K562 (cell line): Measurements from ENCODE around the gene PAIP2. TPM values are rescaled to one million over a fixed set of nuclear protein-coding genes. Genes with fewer than 3 reads are reported as not detected.
A peak's percentile ranks its signal among the peaks of the same experiment; 100 is the strongest.

Experiments
- ADNP ChIP-seq: fragments of 200-800 bp; sonication (Bioruptor generic); IDR thresholded peaks from 2 replicates; pipeline ENCODE4 v1.6.1; 2016; ENCODE audit warnings: missing genetic modification characterization, missing compliant biosample characterization
- CBX3 ChIP-seq, 2 experiments: IDR thresholded peaks; 1 replicate in 1 of 2; 2 replicates in 1 of 2; pipeline ENCODE4 v1.6.1; 2012; ENCODE audit warnings: inconsistent platforms in 2 of 2, low read length in 2 of 2, borderline replicate concordance in 1 of 2, control low read depth in 1 of 2
- CHD1 ChIP-seq: fragments of 200-600 bp; sonication (generic); IDR thresholded peaks from one replicate; pipeline ENCODE4 v1.6.1; 2012; ENCODE audit warnings: mild to moderate bottlenecking, moderate library complexity, low read length, inconsistent platforms
- EGR1 ChIP-seq: fragments of 450-650 bp; conservative IDR thresholded peaks from 2 replicates; pipeline ENCODE4 v1.6.1; 2017; ENCODE audit warnings: mild to moderate bottlenecking
- IFI16 ChIP-seq: fragments of 250-450 bp; sonication (Bioruptor Pico); IDR thresholded peaks from 2 replicates; pipeline ENCODE4 v2.1.2; 2022; ENCODE audit warnings: mild to moderate bottlenecking, inconsistent platforms
- MYNN ChIP-seq, 2 experiments: sonication (generic); formaldehyde crosslinking in 1 of 2; IDR thresholded peaks; 2 replicates each; pipeline versions ENCODE4 v1.5.0 to v1.6.1; 2016 to 2020; ENCODE audit warnings: antibody characterized with exemption in 1 of 2, missing genetic modification reagents in 1 of 2
- PHF21A ChIP-seq: fragments of 450-650 bp; IDR thresholded peaks from 2 replicates; pipeline ENCODE4 v1.6.1; 2017; ENCODE audit warnings: low read depth, borderline replicate concordance
- POLR2B ChIP-seq: fragments of 450-650 bp; IDR thresholded peaks from 2 replicates; pipeline ENCODE4 v1.6.1; 2018; ENCODE audit warnings: low read depth; ENCODE audit not compliant: partially characterized antibody
- PTRF ChIP-seq: fragments of 450-650 bp; IDR thresholded peaks from 2 replicates; pipeline ENCODE4 v1.6.1; 2016; ENCODE audit warnings: mild to moderate bottlenecking, missing genetic modification characterization, missing compliant biosample characterization
- PYGO2 ChIP-seq: fragments of 450-650 bp; IDR thresholded peaks from 2 replicates; pipeline ENCODE4 v1.6.1; 2016; ENCODE audit warnings: mild to moderate bottlenecking, missing genetic modification characterization, moderate library complexity, missing compliant biosample characterization
- SIX5 ChIP-seq, 2 experiments: IDR thresholded peaks; 2 replicates each; pipeline ENCODE4 v1.6.1; 2011; ENCODE audit warnings: low read length in 2 of 2, borderline replicate concordance in 1 of 2, low read depth in 1 of 2, mild to moderate bottlenecking in 1 of 2, moderate library complexity in 1 of 2; ENCODE audit not compliant: insufficient read depth in 1 of 2
- SMAD2 ChIP-seq: fragments of 150-350 bp; IDR thresholded peaks from 2 replicates; pipeline ENCODE4 v1.6.1; 2014; ENCODE audit warnings: low read depth, mild to moderate bottlenecking, low read length
- SRF ChIP-seq, 2 experiments: fragments of 250-450, 450-650 bp in 1 of 2; sonication (Bioruptor Pico) in 1 of 2; sonication (generic) in 1 of 2; formaldehyde crosslinking; IDR thresholded peaks; 2 replicates each; pipeline versions ENCODE4 v1.5.0 to v1.5.1; 2020 to 2022; ENCODE audit warnings: mild to moderate bottlenecking in 1 of 2, missing genetic modification reagents in 1 of 2
- STAT5A ChIP-seq: IDR thresholded peaks from 2 replicates; pipeline ENCODE4 v1.6.1; 2012; ENCODE audit warnings: low read length, inconsistent platforms, borderline replicate concordance
- TAF7 ChIP-seq: fragments of 450-650 bp; IDR thresholded peaks from 2 replicates; pipeline ENCODE4 v1.6.1; 2016; ENCODE audit warnings: missing genetic modification characterization, missing compliant biosample characterization
- ZFP1 ChIP-seq: fragments of 450-650 bp; formaldehyde crosslinking; IDR thresholded peaks from 2 replicates; pipeline ENCODE4 v1.4.0; 2020; ENCODE audit warnings: mild to moderate bottlenecking, mixed read lengths
- ZNF212 ChIP-seq: fragments of 450-650 bp; formaldehyde crosslinking; IDR thresholded peaks from 2 replicates; pipeline ENCODE4 v1.4.0; 2020; ENCODE audit warnings: mild to moderate bottlenecking
- ZNF224 ChIP-seq: sonication (generic); formaldehyde crosslinking; IDR thresholded peaks from 2 replicates; pipeline ENCODE4 v1.8.0; 2022; ENCODE audit warnings: mild to moderate bottlenecking, missing genetic modification reagents
- ZNF3 ChIP-seq: fragments of 250-450 bp; sonication (Bioruptor Pico); IDR thresholded peaks from 2 replicates; pipeline ENCODE4 v1.5.0; 2021; ENCODE audit warnings: mild to moderate bottlenecking, moderate library complexity
- ZNF408 ChIP-seq: fragments of 250-450 bp; sonication (Bioruptor Pico); IDR thresholded peaks from 2 replicates; pipeline ENCODE4 v1.4.0; 2020; ENCODE audit warnings: low read depth, mild to moderate bottlenecking, moderate library complexity
- polyA plus RNA-seq, 8 experiments: library from polyadenylated mRNA; depleted of rRNA in 4 of 8; stranded (reverse) in 5 of 8; unstranded in 3 of 8; fragments of >200 nt; fragmentation: Nextera tagmentation in 2 of 8; fragmentation: Illumina TruSeq in 1 of 8; extraction: Ambion mirVana in 2 of 8; extraction: Trizol in 1 of 8; gene quantifications; 2 replicates each; pipeline versions ENCODE4 v1.2.1 to v1.2.3, GENCODE V29; 2011 to 2014; ENCODE audit warnings: inconsistent platforms in 1 of 8, missing spikeins in 1 of 8
- total RNA-seq, 7 experiments: library from RNA; depleted of rRNA in 6 of 7; stranded (reverse); fragments of >200 nt in 6 of 7; fragmentation: Illumina TruSeq in 2 of 7; extraction: Trizol in 2 of 7; gene quantifications; 2 replicates each; pipeline versions ENCODE4 v1.2.1 to v1.2.3, GENCODE V29; 2011 to 2021; ENCODE audit warnings: low replicate concordance in 1 of 7
- TF ChIP-seq, protein P1 (sequence below): fragments of 450-650 bp; IDR thresholded peaks from 2 replicates; pipeline ENCODE4 v1.7.0; 2016; ENCODE audit warnings: borderline replicate concordance
- TF ChIP-seq, protein P2 (sequence below): fragments of 450-650 bp; IDR thresholded peaks from 2 replicates; pipeline ENCODE4 v1.6.1; 2018; ENCODE audit warnings: mild to moderate bottlenecking, low read depth; ENCODE audit not compliant: partially characterized antibody
- TF ChIP-seq, protein P3 (sequence below): fragments of 250-450 bp; sonication (Bioruptor Pico); IDR thresholded peaks from 2 replicates; pipeline ENCODE4 v1.4.0; 2020; ENCODE audit warnings: mild to moderate bottlenecking, moderate library complexity

PAIP2 gene
- total and polyA plus RNA-seq, 9 of the 15 experiments (the other 6 are each of a cell fraction or from before 2014, with no cell fraction given) = 78.3 to 187 (median 128) TPM

DNA sequence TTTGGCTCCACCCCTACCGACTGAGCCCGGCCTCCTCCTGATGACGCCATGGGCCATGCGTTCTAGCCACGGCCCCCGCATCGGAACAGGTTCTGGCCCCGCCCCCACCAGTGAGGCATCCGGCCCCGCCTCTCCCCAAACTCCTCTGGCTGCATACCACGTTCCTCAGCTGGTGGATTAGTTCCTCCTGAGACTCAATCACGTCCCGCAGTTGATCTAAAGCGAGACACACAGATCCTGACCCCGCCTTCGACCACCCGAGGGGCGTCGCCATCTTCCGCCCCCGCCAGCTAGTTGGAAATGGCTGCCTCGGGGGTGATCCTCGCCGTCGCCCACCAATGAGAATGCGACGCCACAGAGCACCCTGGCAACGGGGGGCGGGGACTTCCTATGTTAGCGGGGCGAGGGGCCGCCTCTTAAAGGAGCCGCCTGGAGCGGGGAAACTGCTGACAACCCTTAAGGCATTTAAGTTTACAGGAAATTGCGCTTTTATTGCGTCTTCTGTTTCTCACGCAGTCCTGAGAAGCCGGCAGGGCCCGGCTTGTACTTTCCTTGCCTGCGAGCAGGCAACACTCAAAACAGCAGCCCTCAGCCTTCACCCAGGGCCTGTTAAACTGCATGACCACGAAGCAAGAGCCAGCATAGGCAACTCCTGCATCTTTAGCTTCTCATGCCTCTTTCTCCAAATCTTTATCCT lies 62.3 kb downstream of the PAIP2 start, which contains the start of gene SPATA24 (continued):
- TF ChIP-seq, protein P1, sequence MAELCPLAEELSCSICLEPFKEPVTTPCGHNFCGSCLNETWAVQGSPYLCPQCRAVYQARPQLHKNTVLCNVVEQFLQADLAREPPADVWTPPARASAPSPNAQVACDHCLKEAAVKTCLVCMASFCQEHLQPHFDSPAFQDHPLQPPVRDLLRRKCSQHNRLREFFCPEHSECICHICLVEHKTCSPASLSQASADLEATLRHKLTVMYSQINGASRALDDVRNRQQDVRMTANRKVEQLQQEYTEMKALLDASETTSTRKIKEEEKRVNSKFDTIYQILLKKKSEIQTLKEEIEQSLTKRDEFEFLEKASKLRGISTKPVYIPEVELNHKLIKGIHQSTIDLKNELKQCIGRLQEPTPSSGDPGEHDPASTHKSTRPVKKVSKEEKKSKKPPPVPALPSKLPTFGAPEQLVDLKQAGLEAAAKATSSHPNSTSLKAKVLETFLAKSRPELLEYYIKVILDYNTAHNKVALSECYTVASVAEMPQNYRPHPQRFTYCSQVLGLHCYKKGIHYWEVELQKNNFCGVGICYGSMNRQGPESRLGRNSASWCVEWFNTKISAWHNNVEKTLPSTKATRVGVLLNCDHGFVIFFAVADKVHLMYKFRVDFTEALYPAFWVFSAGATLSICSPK = no peak
- TF ChIP-seq CHD1 (no peak), IFI16 (CRISPR knock-in tag) (no peak), STAT5A (no peak), POLR2B (no peak), TAF7 (no peak), ADNP (no peak), ZNF224 (CRISPR knock-in tag) (no peak), PYGO2 (no peak), MYNN (IDR thresholded peaks at IDR 0.05) (no peak), MYNN (CRISPR knock-in tag; IDR thresholded peaks at IDR 0.05) (no peak), ZNF408 (no peak), PTRF (tag) (no peak), PHF21A (no peak), EGR1 (peak; percentile 100), ZNF212 (CRISPR knock-in tag) (no peak), SMAD2 (no peak), ZNF3 (CRISPR knock-in tag) (no peak), SRF (CRISPR knock-in tag; IDR thresholded peaks at IDR 0.05) (no peak), ZFP1 (CRISPR knock-in tag) (no peak), CBX3 (IDR thresholded peaks at IDR 0.05; ENCODE audit: borderline replicate concordance in 1 of 2, low read length in 2 of 2) (0 out of 3 replicates have a peak, but pooled peaks of 1 of the 2 experiments have one; percentile 8), SIX5 (IDR thresholded peaks at IDR 0.05; ENCODE audit: borderline replicate concordance in 1 of 2, insufficient read depth in 1 of 2, low read depth in 1 of 2, low read length in 2 of 2) (no peak)
- TF ChIP-seq, protein P2, sequence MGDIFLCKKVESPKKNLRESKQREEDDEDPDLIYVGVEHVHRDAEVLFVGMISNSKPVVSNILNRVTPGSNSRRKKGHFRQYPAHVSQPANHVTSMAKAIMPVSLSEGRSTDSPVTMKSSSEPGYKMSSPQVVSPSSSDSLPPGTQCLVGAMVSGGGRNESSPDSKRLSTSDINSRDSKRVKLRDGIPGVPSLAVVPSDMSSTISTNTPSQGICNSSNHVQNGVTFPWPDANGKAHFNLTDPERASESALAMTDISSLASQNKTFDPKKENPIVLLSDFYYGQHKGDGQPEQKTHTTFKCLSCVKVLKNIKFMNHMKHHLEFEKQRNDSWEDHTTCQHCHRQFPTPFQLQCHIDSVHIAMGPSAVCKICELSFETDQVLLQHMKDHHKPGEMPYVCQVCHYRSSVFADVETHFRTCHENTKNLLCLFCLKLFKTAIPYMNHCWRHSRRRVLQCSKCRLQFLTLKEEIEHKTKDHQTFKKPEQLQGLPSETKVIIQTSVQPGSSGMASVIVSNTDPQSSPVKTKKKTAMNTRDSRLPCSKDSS = no peak
- TF ChIP-seq, protein P3, sequence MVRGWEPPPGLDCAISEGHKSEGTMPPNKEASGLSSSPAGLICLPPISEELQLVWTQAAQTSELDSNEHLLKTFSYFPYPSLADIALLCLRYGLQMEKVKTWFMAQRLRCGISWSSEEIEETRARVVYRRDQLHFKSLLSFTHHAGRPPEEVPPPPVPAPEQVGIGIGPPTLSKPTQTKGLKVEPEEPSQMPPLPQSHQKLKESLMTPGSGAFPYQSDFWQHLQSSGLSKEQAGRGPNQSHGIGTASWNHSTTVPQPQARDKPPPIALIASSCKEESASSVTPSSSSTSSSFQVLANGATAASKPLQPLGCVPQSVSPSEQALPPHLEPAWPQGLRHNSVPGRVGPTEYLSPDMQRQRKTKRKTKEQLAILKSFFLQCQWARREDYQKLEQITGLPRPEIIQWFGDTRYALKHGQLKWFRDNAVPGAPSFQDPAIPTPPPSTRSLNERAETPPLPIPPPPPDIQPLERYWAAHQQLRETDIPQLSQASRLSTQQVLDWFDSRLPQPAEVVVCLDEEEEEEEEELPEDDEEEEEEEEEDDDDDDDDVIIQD (CRISPR knock-in tag) = 0 out of 2 replicates have a peak, but pooled peaks have one; percentile 26
